Kidney (tissue), 14 donors: ENCODE data around the gene GPRIN3. TPM values are rescaled to one million over a fixed set of nuclear protein-coding genes. Genes with fewer than 3 reads are reported as not detected.

ENCODE experiments used
- DNase-seq, 5 donors: peaks; one replicate each; pipeline ENCODE4 v3.0.0-alpha.2; 2013 to 2020
- FAIRE-seq: peaks from 2 replicates; lab custom pipeline; 2012; peaks lifted over from hg19 to GRCh38; lab: Jason Lieb, UNC
- H3K27ac ChIP-seq, 2 donors: one replicate each; pipeline ENCODE4 v1.7.0; 2013; ENCODE audit warnings: low read depth in 2 of 2, low read length in 2 of 2, inconsistent platforms in 1 of 2
- H3K27me3 ChIP-seq: one replicate; pipeline ENCODE4 v1.7.1; 2013; ENCODE audit warnings: low read length, inconsistent platforms; ENCODE audit not compliant: control insufficient read depth, insufficient read depth
- H3K36me3 ChIP-seq, 3 donors: one replicate each; pipeline versions ENCODE4 v1.7.0 to v1.7.1; 2013; ENCODE audit warnings: low read length in 3 of 3, control low read depth in 1 of 3, inconsistent platforms in 1 of 3; ENCODE audit not compliant: insufficient read depth in 3 of 3, control insufficient read depth in 2 of 3
- H3K4me1 ChIP-seq, 3 donors: one replicate each; pipeline versions ENCODE4 v1.7.0 to v1.7.1; 2013; ENCODE audit warnings: low read length in 3 of 3, inconsistent platforms in 1 of 3, low read depth in 1 of 3; ENCODE audit not compliant: control insufficient read depth in 2 of 3, insufficient read depth in 2 of 3
- H3K4me3 ChIP-seq, 3 donors: one replicate each; pipeline versions ENCODE4 v1.7.0 to v1.8.1; 2013; ENCODE audit warnings: low read length in 3 of 3, control low read depth in 1 of 3, inconsistent platforms in 1 of 3
- H3K9ac ChIP-seq, 3 donors: one replicate each; pipeline versions ENCODE4 v1.7.0 to v1.7.1; 2013; ENCODE audit warnings: low read length in 3 of 3, control low read depth in 1 of 3, inconsistent platforms in 1 of 3
- H3K9me3 ChIP-seq, 3 donors: one replicate each; pipeline versions ENCODE4 v1.7.0 to v1.7.1; 2013; ENCODE audit warnings: low read length in 3 of 3, control low read depth in 1 of 3, inconsistent platforms in 1 of 3; ENCODE audit not compliant: control insufficient read depth in 2 of 3, insufficient read depth in 1 of 3
- CTCF ChIP-seq: IDR thresholded peaks from 3 replicates; pipeline ENCODE4 v1.5.1; 2012; ENCODE audit warnings: mild to moderate bottlenecking, moderate library complexity, borderline replicate concordance; ENCODE audit not compliant: insufficient read depth; ENCODE audit errors: extremely low read depth
- intact Hi-C: fragments of 100-400 bp; cut with DNase I; formaldehyde crosslinking; loops from one replicate; pipeline ENCODE4 v1.11.1; 2022
- polyA plus RNA-seq: library from polyadenylated mRNA; stranded (reverse); fragments of 350-450 nt; fragmentation: Illumina TruSeq; extraction: RNeasy Lipid Tissue Mini Kit (QIAGEN cat#74804); gene quantifications from one replicate; pipeline ENCODE4 v1.2.3, GENCODE V29; 2014; ENCODE audit warnings: low read depth, low replicate concordance; ENCODE audit not compliant: insufficient read depth
- total RNA-seq: library from RNA; stranded (reverse); fragmentation: NEBNext Ultra II Directional; extraction: Animal tissue kit (Norgen Biotek cat#: 25700); gene quantifications from one replicate; pipeline ENCODE4 v1.2.1, GENCODE V29; 2021
- donor health status: control.
- donor health status: control.
- donor health status: control.
- donor health status: control.
- donor health status: control.
- donor health status: DM: yes; HTN: yes; CAD: no.
- donor health status: Normal renal cell carcinoma (clear cell type).

GPRIN3 gene
- total and polyA plus RNA-seq, 2 donors from 2014 or later, result 2.2 to 15.2 TPM

GRCh38 chr4:89273741-89274141 lies 33.9 kb downstream of the GPRIN3 start:
- no peak for DNase-seq
- FAIRE-seq, result no peak
- intact Hi-C loops, result no loop called here

GRCh38 chr4:89270792-89271191 lies 36.8 kb downstream of the GPRIN3 start:
- Histone ChIP-seq H3K9ac (no peak overlapping the region), H3K9me3 (no peaks in the 10 kb centered on the region), H3K27ac (no peak overlapping the region), H3K27me3 (no peaks in the 10 kb centered on the region), H3K4me3 (no peak overlapping the region), H3K4me1 (peaks cover 0 to 19% (median 9%) of the 10 kb centered on the region in 3 donors), H3K36me3 (no peaks in the 10 kb centered on the region)
- no peak for TF ChIP-seq CTCF
- no peak for DNase-seq
- no peak for FAIRE-seq
- intact Hi-C loops, result no loop called here

More at GRCh38 chr4:89273741-89274141, 33.9 kb downstream of the GPRIN3 start:
- Histone ChIP-seq H3K9ac (no peak overlapping the region), H3K27ac (no peak overlapping the region), H3K9me3 (no peaks in the 10 kb centered on the region), H3K27me3 (no peaks in the 10 kb centered on the region), H3K4me1 (peaks cover 0 to 19% (median 9%) of the 10 kb centered on the region in 3 donors), H3K36me3 (no peaks in the 10 kb centered on the region), H3K4me3 (no peak overlapping the region)
- no peak for TF ChIP-seq CTCF

- Histone ChIP-seq H3K4me3 (no peak overlapping the region), H3K27ac (no peak overlapping the region), H3K9ac (no peak overlapping the region), H3K36me3 (no peaks in the 10 kb centered on the region), H3K27me3 (no peaks in the 10 kb centered on the region), H3K4me1 (peaks cover 0 to 12% (median 2%) of the 10 kb centered on the region in 3 donors), H3K9me3 (no peaks in the 10 kb centered on the region)
- no peak for TF ChIP-seq CTCF
- FAIRE-seq (no peak), DNase-seq (no peak)
- intact Hi-C loops, result no loop called here
These were observed 38.4 kb downstream of the GPRIN3 start for GRCh38 chr4:89269121-89269666.

GRCh38 chr4:89268679-89269078 lies 38.9 kb downstream of the GPRIN3 start:
- H3K9me3 ChIP-seq, result no peaks in the 10 kb centered on the region
- H3K4me1 ChIP-seq, result peaks cover 0 to 12% (median 2%) of the 10 kb centered on the region in 3 donors
- no peak overlapping the region for H3K4me3 ChIP-seq
- no peak for FAIRE-seq
- intact Hi-C loops, result no loop called here
- peak overlapping the region in 1 of 2 donors; percentile 35 for H3K27ac ChIP-seq
- H3K27me3 ChIP-seq, result no peaks in the 10 kb centered on the region
- TF ChIP-seq CTCF, result no peak
- H3K9ac ChIP-seq, result no peak overlapping the region
- DNase-seq, result no peak
- H3K36me3 ChIP-seq, result no peaks in the 10 kb centered on the region
